Measurements from ENCODE around the gene ADGRV1.

ADGRV1 gene

DNA sequence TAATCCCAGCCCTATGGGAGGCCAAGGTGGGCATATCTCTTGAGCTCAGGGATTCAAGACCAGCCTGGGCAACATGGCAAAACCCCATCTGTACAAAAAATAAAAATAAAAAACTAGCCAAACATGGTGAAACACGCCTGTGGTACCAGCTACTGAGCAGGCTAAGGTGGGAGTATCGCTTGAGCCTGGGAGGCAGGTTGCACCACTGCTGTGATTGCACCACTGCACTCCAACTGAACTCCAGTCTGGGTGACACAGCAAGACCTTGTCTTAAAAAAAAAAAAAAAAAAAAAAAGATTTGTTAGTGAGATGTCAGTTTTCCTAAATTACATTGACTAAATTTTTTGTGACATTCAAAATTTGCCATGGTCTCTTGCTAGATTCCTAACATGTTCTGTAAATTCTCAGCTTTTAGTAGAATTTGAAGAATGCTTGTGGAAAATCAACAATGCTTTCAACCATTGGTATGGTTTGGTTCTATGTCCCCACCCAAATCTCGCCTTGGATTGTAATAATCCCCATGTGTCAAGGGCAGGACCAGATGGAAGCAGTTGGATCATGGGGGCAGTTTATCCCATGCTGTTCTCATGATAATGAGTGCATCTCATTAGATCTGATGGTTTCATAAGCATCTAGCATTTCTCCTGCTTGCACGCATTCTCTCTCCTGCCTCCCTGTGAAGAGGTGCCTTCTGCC lies 588.5 kb downstream of the ADGRV1 start:
- peak; percentile 12 for DNase-seq

DNA sequence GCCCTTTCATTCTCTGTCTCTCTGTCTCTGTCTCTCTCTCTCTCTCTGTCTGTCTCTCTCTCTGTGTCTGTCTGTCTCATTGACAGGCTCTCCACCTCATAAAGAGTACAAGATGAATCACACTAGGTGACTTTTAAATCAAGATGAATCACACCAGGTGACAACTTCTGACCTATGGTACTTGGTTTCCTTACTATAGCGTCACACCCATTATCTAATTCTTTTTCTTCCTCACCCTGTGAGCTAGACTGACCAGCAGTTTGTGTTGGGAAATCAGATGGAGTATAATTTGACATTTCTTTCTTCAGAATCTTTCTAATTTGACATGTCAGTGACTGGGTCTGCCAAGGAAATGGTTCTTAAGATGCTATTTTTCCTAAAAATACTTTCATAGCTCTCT lies 591.6 kb downstream of the ADGRV1 start:
- DNase-seq = no peak

DNA sequence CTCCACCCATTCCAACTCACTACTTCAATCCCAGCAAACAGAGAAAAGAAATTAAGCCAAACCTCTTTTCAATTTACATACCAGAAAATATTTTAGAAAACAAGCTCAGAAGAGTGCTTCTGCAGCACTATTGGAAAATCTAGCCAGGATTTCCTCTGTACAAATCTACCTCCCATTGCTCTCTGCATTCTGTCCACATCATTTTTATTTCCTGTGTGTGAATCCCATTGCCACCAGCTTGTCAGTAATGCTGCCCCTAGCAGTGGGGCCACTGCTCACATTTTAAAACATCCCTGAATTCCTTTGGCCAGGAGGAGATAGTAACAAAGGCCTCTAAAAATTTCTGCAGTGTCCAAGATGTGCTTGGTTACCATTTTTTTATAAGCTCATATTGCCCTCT lies 592.0 kb downstream of the ADGRV1 start:
- DNase-seq = no peak

DNA sequence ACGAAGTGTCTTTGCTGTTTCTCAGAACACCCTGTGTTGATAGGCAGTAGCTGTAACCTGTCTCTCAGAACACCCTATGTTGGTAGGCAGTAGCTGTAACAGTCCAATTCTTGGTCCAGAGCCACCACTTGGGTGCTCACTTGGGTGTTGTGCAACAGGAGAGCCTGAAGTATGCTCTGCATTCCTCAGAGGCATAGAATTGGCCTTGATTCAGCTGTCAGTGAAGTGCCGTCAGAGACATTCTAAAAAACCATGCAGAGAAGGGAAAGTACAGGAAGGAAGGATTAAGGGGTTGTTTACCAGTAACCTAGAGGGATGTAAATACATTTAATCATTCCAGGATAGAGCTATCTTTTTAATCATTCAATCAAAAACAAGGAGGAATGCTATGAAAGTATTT lies 593.4 kb downstream of the ADGRV1 start:
- DNase-seq = no peak

DNA sequence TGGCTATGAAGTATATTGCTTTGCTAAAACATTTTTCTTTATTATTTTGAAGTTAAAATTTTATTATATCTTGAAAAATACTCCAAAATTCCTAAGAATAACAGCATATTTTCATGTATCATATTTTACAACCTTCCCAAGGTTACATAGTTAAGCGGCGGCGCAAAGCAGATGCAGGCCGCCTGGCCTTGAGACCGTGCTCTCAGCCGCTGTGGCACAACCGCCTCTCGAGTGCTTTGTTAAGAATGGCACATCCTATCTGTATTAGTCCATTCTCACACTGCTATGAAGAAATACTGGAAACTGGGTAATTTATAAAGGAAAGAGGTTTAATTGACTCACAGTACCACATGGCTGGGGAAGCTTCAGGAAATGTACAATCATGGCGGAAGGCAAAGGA lies 595.7 kb downstream of the ADGRV1 start:
- no peak for DNase-seq

DNA sequence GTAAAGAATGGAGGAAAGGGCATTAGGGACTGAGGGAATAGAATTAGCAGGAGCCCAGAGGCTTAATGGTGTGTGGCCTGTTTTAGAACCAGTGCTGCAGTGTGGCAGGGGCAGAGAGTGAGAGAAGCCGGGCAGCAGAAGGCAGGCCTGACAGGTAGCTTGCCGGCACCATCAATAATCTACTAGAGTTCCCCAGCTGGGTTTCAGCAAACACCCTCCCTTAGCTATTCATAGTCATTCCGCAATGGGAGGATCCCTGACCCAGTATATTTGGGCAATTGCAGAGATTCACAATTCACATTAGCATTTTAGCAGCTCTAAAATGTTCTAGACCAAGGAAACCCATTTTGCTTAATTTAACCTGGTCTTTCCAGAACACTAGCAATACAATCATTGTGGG lies 596.7 kb downstream of the ADGRV1 start:
- DNase-seq = no peak

DNA sequence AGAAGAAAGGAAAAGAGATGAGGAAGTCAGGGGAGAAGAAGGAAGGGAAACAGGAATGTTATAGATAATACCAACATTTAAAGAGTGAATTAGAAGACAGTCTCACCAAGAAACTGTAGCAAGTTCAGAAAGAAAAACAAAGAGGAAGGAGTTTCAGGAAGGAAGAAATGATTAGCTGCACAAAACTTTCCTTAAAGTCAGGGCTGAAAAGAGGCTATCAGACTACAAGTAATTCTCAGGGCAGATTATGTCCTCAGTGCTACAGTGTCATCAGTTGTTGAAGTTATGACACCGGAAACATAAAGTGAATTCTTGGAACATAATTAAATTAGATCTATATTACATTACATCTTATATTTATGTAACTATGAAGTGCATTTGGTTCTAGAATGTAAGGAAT lies 597.6 kb downstream of the ADGRV1 start:
- no peak for DNase-seq

DNA sequence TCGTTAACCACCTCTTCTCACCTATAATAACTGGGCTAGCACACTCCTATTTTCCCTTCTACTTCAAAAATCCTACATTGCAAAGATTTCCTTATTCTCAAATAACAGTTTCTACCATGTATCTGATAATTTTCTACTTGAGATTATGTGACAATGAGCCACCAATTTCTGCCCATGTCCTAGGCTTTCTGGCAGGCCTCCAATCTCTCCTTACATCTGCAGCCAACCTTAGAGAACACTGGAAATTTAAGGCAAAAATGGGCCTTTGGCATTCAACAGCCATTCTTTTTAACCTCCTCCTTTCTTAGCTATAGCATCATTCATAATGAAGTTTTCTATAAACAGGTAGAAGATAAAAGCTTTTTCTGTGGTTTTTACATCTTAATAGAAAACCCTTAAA lies 599.4 kb downstream of the ADGRV1 start:
- no peak for DNase-seq

DNA sequence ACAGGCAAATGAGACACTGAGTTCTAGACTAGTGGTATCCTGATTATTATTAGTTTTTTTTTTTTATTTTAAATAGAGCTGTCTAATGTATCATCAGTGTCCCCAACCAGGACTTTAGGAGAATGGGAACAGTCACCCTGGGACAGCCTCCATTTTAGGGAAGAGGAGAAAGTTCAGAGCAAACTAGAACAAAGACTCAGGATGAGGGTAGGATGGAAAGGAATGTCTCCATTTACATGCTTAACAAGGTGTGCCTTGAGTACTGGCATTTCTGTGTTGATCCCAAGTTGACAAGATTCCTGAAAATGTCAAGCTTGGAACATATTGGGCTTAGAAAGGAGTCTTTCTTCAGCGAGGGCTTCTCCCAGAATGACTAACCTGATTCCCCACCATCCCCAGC lies 601.0 kb downstream of the ADGRV1 start:
- no peak for DNase-seq

DNA sequence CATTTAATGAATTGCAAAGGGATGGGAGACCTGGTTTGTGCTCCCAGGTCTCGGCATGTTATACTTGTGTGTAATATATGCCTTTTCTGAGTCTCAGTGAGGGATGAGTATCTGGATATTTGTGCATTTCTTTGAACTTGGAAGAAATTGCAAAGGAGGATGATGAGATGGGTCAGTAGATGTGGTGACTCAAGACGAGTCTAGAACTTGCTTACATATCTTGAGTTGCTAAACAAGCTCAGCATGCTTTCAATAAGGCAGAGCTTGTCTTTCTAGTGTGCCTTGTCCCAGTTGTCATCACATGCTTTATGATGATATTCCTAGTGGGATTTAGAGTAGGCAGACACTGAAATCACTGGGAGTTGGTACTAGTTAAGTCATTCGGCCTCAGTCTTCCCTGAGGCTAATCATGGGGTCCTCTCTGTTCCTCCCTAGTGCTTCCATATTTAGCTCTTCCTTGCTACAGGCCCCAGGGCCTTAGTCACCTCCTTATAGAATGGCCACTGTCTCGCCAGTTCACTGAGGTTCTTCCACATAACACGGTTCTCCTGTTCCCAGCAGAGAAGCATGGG lies 602.2 kb downstream of the ADGRV1 start:
- DNase-seq = no peak

DNA sequence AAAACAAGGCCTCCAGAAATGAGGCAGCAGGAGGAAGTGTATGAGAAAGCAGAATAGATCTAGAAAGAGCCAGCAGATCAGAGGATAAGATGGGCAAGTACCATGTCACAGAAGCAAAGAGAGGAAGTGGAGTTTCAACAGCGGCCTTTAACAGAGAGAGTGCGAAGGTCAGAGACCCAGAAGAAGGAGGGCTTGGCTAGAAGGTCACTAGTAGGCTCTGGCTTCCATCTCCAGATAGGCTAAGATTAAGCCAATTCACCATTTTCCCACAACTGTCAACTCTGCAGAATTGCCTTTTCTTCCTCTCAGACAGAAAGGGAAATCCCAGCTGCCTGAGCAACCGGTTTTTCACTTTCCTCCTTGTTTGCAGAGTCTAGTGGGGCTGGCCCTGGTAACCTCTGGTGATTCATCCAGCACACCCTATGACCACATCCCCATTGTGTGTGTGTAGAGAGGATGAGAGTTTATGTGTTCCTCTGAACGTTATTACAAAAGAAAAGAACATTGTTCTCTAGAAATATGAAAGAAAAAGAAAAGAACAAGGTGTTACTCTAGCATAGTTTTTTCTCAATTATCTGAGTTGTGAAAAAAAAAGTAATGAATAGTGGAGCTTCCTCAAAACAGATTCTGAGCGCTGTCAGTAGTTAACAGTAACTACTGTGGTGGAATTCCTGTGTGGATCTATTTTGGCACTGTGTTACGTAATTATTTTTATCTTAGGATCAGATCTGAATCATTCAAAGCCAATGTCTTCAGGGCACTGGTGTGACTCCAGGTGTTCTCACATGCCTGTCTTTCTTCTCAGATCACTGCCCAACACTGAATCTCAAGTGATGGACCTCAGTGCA lies 604.2 kb downstream of the ADGRV1 start:
- DNase-seq = peak; percentile 68

DNA sequence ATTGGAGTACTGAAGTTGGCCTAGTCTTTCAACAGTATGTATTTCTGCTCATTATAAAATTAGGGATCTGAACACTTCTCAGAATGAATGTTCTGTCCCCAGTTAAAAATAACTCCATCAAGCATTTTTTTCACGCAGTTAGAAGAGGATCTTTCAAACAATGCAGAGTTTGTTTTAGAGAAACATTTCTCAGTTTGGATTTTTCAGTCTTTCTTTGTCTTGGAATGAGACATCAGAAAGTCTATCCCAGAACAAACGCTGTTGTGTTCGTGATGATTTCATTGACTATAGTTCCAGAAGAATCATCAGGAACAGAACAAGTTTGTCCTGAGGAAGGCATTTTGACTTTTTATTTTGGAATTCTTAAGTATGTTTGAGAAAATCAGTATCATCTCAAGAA lies 605.8 kb downstream of the ADGRV1 start:
- no peak for DNase-seq

DNA sequence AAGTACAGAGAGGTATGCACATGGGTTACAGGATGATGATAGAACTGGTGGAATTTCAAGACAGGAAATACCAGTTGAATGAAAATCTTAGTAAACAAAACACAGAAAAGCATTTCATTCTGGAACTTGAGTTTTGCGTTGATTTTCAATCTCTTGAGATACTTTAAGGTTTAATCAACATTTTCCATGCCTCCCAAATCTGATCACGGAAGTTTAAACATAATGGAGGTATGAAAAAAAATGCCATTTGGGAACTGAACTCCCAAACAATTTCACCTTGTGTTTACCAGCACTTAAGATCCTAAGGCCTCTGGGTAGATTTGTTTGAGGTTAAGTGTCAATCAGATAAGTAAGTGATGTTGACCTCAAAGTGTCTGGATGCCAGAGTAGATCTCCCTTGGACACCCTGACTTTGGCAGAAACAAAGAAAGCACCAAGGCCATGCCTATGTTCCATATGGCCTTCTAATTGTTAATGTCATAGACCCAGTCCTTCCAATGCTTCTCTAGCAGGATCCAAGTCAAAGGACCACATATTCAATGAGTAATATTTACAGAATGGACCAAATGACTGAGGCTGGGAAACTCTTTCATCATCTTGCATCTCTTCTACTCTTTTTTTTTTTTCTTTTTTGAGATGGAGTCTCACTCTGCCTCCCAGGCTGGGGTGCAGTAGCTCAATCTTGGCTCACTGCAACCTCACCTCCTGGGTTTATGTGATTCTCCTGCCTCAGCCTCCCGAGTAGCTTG lies 607.6 kb downstream of the ADGRV1 start:
- DNase-seq = peak; percentile 14

DNA sequence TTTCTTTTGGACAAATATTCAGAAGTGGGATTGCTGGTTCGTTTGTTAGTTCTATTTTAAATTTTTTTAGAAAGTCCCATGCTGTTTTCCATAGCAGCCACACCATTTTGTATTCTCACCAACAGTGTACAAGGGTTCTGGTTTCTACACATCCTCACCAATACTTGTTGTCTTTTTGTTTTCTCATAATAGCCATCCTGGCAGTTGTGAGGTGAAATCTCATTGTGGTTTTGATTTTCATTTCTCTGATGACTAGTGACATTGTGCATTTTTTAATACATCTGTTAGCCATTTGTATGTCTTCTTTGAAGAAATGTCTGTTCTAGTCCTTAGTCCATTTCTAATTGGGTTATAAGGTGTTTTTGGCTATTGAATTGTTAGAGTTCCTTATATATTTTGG lies 610.3 kb downstream of the ADGRV1 start:
- no peak for DNase-seq

DNA sequence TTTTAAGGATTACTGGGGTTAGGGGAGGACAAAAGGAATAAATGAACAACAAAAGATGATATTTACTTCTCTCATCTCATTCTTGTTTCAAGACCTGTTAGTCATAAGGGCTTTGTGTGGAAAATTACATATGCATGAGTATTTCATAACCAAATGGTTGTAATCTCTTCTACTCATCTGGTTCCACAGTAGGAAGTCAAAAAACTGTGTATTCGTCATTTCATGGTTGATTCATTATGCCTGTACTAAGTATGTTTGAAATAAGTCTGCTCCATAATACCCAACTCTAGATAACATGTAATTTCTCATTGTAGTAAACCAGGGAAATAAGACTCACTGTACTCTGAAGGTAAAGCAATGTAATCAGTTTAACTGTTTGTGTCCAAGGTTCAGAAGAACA lies 611.7 kb downstream of the ADGRV1 start:
- peak; percentile 53 for DNase-seq

DNA sequence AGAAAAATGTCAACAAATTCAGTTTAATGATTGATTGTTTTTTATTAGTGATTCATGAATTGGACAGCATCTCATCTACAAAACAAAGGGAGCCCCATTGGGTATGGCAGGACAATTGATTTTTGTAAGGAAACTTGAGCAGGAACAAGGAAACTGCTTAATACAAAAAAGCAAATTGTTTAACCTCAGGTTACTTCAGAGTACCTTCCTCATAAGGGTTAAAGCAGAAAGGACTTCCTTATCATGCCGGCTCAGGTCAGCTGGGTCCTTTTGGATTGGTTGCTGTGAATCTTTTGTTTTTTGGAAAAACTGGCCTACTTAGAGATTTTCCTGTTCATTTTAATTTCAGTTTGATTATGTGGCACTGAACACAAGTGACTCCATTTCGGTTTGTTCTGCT lies 612.7 kb downstream of the ADGRV1 start:
- peak; percentile 9 for DNase-seq

DNA sequence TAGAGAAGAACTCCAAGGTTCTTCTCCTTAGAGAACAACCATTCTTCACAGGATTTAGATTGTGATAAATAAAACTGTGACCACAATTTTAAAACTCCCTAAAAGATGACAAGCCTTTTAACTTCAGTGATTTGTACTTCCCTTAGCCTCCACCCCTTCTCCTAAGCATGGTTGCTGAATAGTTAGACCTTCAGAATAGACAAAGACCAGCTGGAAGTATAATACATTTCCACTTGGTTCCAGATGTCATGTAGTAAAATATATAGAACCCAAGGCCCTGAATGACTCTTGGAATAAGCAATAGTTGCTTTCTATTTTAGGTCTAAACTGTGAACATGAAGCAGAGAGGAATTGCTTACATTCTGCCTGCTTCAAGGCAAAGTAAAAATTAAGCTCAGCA lies 615.8 kb downstream of the ADGRV1 start:
- DNase-seq = no peak

DNA sequence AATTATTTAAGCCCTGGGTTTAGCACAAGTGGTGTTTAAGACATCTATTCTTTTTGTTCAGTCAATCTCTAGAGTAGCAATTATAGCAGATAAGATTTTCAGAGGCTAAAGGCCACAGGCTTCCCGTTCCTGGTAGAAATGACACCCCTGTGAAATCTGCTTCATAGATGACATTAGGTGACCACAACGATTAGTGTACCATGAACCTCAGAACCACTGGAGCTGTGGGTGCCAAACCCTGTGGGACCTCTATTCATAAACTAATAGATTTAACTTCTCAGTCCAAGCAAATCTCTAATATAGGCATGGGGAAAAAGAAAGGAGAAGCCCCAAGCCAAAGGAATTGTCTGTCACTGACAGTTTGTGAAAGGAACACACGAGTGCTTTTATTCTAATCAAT lies 617.1 kb downstream of the ADGRV1 start:
- DNase-seq = no peak

DNA sequence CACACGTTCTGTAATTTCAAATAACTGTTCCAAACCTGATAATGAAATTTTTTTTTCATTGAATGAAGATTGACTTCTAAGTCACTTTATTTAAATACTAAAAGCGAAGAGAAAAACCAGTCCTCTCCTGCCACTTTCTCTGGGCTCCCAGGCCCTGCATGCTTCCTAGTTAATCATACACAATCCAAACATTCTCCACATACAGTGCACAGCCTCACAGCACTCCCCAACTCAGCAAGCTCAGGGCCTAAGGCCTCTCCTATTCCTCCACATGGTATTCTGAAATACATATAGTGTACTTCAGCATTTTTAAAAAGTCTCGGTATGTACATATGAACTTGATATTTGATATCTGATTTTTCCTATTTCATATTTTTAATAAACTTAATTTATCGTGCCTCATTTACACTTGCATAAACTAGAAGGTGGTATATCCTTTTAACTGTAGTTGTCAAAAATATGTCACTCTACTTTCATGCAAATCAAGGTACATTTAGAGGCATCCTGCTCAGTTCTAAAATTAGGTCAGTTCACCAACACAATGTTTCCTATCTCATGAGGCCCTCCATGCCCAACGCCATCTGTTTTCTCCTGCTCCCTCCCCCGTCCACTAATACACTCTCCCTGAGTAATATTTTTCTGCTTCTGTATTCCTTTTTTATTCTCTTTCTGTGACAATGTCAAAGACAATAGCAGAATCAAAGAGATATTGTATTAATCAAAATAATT lies 617.9 kb downstream of the ADGRV1 start:
- DNase-seq = no peak

DNA sequence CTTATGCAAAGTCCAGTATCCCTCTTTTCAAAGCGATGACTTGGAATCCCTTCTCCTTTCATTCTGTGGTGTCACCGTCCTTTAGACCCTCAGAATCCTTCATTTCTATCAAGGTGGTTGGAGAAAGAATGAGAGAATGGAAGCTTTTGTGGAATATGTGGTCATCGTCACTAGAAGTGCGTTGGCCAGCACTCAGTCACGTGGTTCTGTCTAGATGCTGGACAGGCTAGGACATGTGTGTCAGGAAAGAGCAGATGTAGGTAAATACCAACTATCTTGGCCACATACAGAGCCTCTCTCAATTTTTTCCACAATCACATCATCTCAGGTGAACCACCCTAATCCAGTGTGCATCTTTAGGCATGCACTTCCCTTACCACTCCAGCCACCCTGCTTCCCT lies 618.5 kb downstream of the ADGRV1 start:
- DNase-seq = no peak

DNA sequence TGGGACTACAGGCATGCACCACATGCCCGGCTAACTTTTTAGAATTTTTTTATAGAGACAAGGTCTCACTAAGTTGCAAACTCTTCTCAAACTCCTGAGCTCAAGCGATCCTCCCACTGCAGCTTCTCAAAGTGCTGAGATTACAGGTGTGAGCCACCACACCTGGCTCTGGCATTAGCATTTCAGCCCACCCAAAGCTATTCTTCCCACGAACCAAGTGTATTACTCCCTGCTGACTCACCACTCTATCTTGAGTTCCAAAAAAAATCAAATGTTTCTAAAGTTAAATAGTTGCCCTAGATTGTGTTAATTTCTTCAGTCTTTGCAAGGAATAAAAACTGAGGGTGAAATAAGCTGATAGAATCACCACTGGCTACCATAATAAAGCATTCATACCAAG lies 619.0 kb downstream of the ADGRV1 start:
- no peak for DNase-seq

DNA sequence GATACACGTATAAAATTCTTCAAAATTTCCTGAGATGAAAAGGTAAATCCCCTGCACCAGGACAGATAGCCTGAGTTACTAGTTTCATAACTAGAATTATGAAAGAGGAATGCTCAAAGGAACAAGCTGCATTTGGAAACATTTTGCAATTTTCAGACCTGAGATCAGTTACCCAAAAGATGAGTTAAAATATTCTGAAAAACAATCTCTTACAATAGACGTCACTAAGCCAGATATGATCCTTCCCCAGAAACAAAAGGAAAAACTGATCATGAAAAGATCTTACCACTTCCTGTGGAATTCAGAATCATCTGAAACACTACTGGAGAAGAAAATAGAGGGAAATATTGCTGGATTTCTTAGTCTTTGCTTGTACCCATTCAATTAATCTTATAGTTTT lies 619.9 kb downstream of the ADGRV1 start:
- DNase-seq = no peak

DNA sequence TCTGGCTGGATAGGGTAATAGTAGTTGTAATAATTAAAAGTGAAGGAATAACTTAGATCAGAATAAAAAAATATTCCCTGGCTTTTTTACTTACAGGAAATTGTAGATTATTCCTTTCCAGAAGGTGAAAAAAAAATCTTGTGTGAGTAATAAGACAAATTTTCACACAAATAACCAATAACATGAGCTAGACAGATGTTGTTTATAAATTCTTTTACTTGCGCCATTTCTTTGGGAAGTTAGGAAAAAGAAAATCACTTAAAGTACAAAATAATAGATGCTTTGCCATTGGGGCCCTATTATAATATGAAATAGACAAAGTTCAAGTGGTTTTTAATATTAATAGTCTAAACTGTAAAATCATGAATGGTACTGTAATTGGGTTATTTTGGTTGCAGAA lies 620.4 kb downstream of the ADGRV1 start:
- no peak for DNase-seq

Data from hematopoietic multipotent progenitor cell treated with erythropoietin and hydrocortisone succinate and interleukin-3 and kit ligand, for 6 days (in vitro differentiated cells).